ENCODE results near the gene ENDOG. TPM values are rescaled to one million over a fixed set of nuclear protein-coding genes. Genes with fewer than 3 reads are reported as not detected.
A peak's percentile ranks its signal among the peaks of the same experiment; 100 is the strongest.
"Not testable (repeated sequence)": the region's sequence is repeated elsewhere in the genome, so short reads cannot be mapped to it uniquely, and the experiment has no call there.

Gene ENDOG
- total RNA-seq, 3 donors from 2014 or later (not counting 1 experiment from before 2014, with no cell fraction given), result 6.7 to 12.5 (median 8.3) TPM

- Histone ChIP-seq H3K27me3 (ENCODE audit: control insufficient read depth, insufficient read depth, low read length) (no peaks in the 10 kb centered on the region), H3K4me1 (ENCODE audit: control insufficient read depth, insufficient read depth, low read length) (no peaks in the 10 kb centered on the region), H3K36me3 (ENCODE audit: control insufficient read depth, insufficient read depth, low read length) (no peaks in the 10 kb centered on the region), H3K27ac (ENCODE audit: low read length) (no peak overlapping the region), H3K4me3 (ENCODE audit: low read length) (no peak overlapping the region), H3K9me3 (ENCODE audit: control insufficient read depth, insufficient read depth, low read length) (peaks cover 7% of the 10 kb centered on the region)
- Mint-ChIP-seq H3K4me3 (no peak overlapping the region), H3K27ac (no peak overlapping the region), H3K27me3 (ENCODE audit: low read depth in 2 of 2) (no peaks in the 10 kb centered on the region), H3K9me3 (peaks cover 3 to 7% of the 10 kb centered on the region in 2 donors), H3K4me1 (peaks cover 0 to 5% of the 10 kb centered on the region in 2 donors), H3K36me3 (peaks cover 12% of the 10 kb centered on the region)
- WGBS (ENCODE audit: insufficient coverage), result 95% methylated on average over 3 of the region's 3 CpGs
- no peak for ATAC-seq
- intact Hi-C loops (cut with micrococcal nuclease), result no loop called here
- no peak for TF ChIP-seq CTCF (IDR thresholded peaks at IDR 0.05)
- no peak for DNase-seq
Measured at GRCh38 chr9:128846680-128847030, 28.4 kb downstream of the ENDOG start.

- DNase-seq (no peak), ATAC-seq (no peak)
- peaks cover 0 to 5% of the 10 kb centered on the region in 2 donors for H3K4me1 Mint-ChIP-seq
- no peaks in the 10 kb centered on the region for H3K27me3 Mint-ChIP-seq (ENCODE audit: low read depth in 2 of 2)
- H3K4me1 ChIP-seq (ENCODE audit: control insufficient read depth, insufficient read depth, low read length), result no peaks in the 10 kb centered on the region
- H3K4me3 Mint-ChIP-seq, result no peak overlapping the region
- peaks cover 3 to 7% of the 10 kb centered on the region in 2 donors for H3K9me3 Mint-ChIP-seq
- peaks cover 14% of the 10 kb centered on the region for H3K36me3 Mint-ChIP-seq
- WGBS (ENCODE audit: insufficient coverage), result 100% methylated on average over 1 of the region's 1 CpG
- intact Hi-C loops (cut with micrococcal nuclease), result no loop called here
- no peak overlapping the region for H3K27ac ChIP-seq (ENCODE audit: low read length)
- H3K9me3 ChIP-seq (ENCODE audit: control insufficient read depth, insufficient read depth, low read length), result peaks cover 7% of the 10 kb centered on the region
- H3K27me3 ChIP-seq (ENCODE audit: control insufficient read depth, insufficient read depth, low read length), result no peaks in the 10 kb centered on the region
- H3K4me3 ChIP-seq (ENCODE audit: low read length), result no peak overlapping the region
- TF ChIP-seq CTCF (IDR thresholded peaks at IDR 0.05), result no peak
- no peak overlapping the region for H3K27ac Mint-ChIP-seq
- no peaks in the 10 kb centered on the region for H3K36me3 ChIP-seq (ENCODE audit: control insufficient read depth, insufficient read depth, low read length)
Measured at GRCh38 chr9:128847803-128848202, 29.5 kb downstream of the ENDOG start.

- not testable (repeated sequence) for ATAC-seq, H3K9me3 Mint-ChIP-seq
- 89% methylated on average over 9 of the region's 10 CpGs for WGBS (ENCODE audit: insufficient coverage)
Measured at GRCh38 chr9:128851024-128851423, 32.7 kb downstream of the ENDOG start.

GRCh38 chr9:128851779-128852600, 33.7 kb downstream of the ENDOG start:
- 91% methylated on average over 10 of the region's 10 CpGs for WGBS (ENCODE audit: insufficient coverage)
- H3K27ac Mint-ChIP-seq; H3K36me3 ChIP-seq (ENCODE audit: control insufficient read depth, insufficient read depth, low read length); H3K27ac ChIP-seq (ENCODE audit: low read length); H3K4me3 Mint-ChIP-seq; ATAC-seq; H3K27me3 ChIP-seq (ENCODE audit: control insufficient read depth, insufficient read depth, low read length); H3K4me1 ChIP-seq (ENCODE audit: control insufficient read depth, insufficient read depth, low read length); H3K4me3 ChIP-seq (ENCODE audit: low read length); H3K4me1 Mint-ChIP-seq; H3K9me3 ChIP-seq (ENCODE audit: control insufficient read depth, insufficient read depth, low read length); H3K9me3 Mint-ChIP-seq; intact Hi-C loops (cut with micrococcal nuclease); H3K27me3 Mint-ChIP-seq (ENCODE audit: low read depth in 2 of 2): not testable (repeated sequence)
- H3K36me3 Mint-ChIP-seq, result peaks cover 14% of the 10 kb centered on the region
- DNase-seq, result peak in 1 of 2 donors; percentile 44
- TF ChIP-seq CTCF (IDR thresholded peaks at IDR 0.05), result peak; percentile 34

More at GRCh38 chr9:128851024-128851423, 32.7 kb downstream of the ENDOG start:
- DNase-seq; H3K4me1 Mint-ChIP-seq; H3K4me1 ChIP-seq (ENCODE audit: control insufficient read depth, insufficient read depth, low read length); intact Hi-C loops (cut with micrococcal nuclease); H3K4me3 Mint-ChIP-seq; H3K4me3 ChIP-seq (ENCODE audit: low read length); H3K27me3 ChIP-seq (ENCODE audit: control insufficient read depth, insufficient read depth, low read length); H3K36me3 ChIP-seq (ENCODE audit: control insufficient read depth, insufficient read depth, low read length); H3K9me3 ChIP-seq (ENCODE audit: control insufficient read depth, insufficient read depth, low read length); H3K27ac ChIP-seq (ENCODE audit: low read length); H3K27me3 Mint-ChIP-seq (ENCODE audit: low read depth in 2 of 2); H3K27ac Mint-ChIP-seq: not testable (repeated sequence)
- peaks cover 14% of the 10 kb centered on the region for H3K36me3 Mint-ChIP-seq

GRCh38 chr9:128852646-128853045, 34.3 kb downstream of the ENDOG start:
- intact Hi-C loops (cut with micrococcal nuclease); H3K9me3 ChIP-seq (ENCODE audit: control insufficient read depth, insufficient read depth, low read length): not testable (repeated sequence)

GRCh38 chr9:128854454-128854853, 36.2 kb downstream of the ENDOG start:
- WGBS (ENCODE audit: insufficient coverage), result 99% methylated on average over 4 of the region's 6 CpGs
- H3K4me3 Mint-ChIP-seq; H3K4me1 ChIP-seq (ENCODE audit: control insufficient read depth, insufficient read depth, low read length); H3K36me3 ChIP-seq (ENCODE audit: control insufficient read depth, insufficient read depth, low read length); DNase-seq; H3K4me1 Mint-ChIP-seq; intact Hi-C loops (cut with micrococcal nuclease); H3K27ac Mint-ChIP-seq; H3K27me3 ChIP-seq (ENCODE audit: control insufficient read depth, insufficient read depth, low read length); H3K9me3 Mint-ChIP-seq; H3K4me3 ChIP-seq (ENCODE audit: low read length); H3K27ac ChIP-seq (ENCODE audit: low read length); H3K27me3 Mint-ChIP-seq (ENCODE audit: low read depth in 2 of 2); H3K9me3 ChIP-seq (ENCODE audit: control insufficient read depth, insufficient read depth, low read length); ATAC-seq: not testable (repeated sequence)
- peaks cover 14% of the 10 kb centered on the region for H3K36me3 Mint-ChIP-seq

More at GRCh38 chr9:128852646-128853045, 34.3 kb downstream of the ENDOG start:
- H3K27ac ChIP-seq (ENCODE audit: low read length); DNase-seq; H3K4me1 ChIP-seq (ENCODE audit: control insufficient read depth, insufficient read depth, low read length); H3K27ac Mint-ChIP-seq; H3K4me1 Mint-ChIP-seq; ATAC-seq; H3K4me3 Mint-ChIP-seq; H3K27me3 Mint-ChIP-seq (ENCODE audit: low read depth in 2 of 2); H3K9me3 Mint-ChIP-seq; H3K27me3 ChIP-seq (ENCODE audit: control insufficient read depth, insufficient read depth, low read length); H3K36me3 ChIP-seq (ENCODE audit: control insufficient read depth, insufficient read depth, low read length); H3K4me3 ChIP-seq (ENCODE audit: low read length): not testable (repeated sequence)
- WGBS (ENCODE audit: insufficient coverage), result 100% methylated on average over 1 of the region's 2 CpGs
- H3K36me3 Mint-ChIP-seq, result peaks cover 14% of the 10 kb centered on the region
